ENCODE data around the gene LEFTY2. TPM values are rescaled to one million over a fixed set of nuclear protein-coding genes. Genes with fewer than 3 reads are reported as not detected.

Gene LEFTY2
- total and polyA plus RNA-seq, 5 donors from 2014 or later, result not detected

- H3K36me3 ChIP-seq (ENCODE audit: control insufficient read depth, insufficient read depth, low read length), result peaks cover 14% of the 10 kb centered on the region
- H3K27me3 ChIP-seq (ENCODE audit: control insufficient read depth, insufficient read depth, low read length), result no peaks in the 10 kb centered on the region
- H3K27me3 Mint-ChIP-seq, result peaks cover 8% of the 10 kb centered on the region
- DNase-seq, result no peak
- no peaks in the 10 kb centered on the region for H3K9me3 Mint-ChIP-seq
- H3K4me3 Mint-ChIP-seq, result no peak overlapping the region
- peaks cover under 1 to 39% (median 15%) of the 10 kb centered on the region in 4 donors for H3K4me1 Mint-ChIP-seq
- H3K27ac Mint-ChIP-seq, result no peak overlapping the region
- H3K36me3 Mint-ChIP-seq, result peaks cover 28% of the 10 kb centered on the region
- H3K4me3 ChIP-seq (ENCODE audit: low read depth, low read length), result no peak overlapping the region
- ATAC-seq (ENCODE audit: low read depth in 2 of 2), result no peak
- peaks cover 15% of the 10 kb centered on the region for H3K4me1 ChIP-seq (ENCODE audit: control insufficient read depth, insufficient read depth, low read length, poor library complexity, severe bottlenecking)
- H3K9me3 ChIP-seq (ENCODE audit: control insufficient read depth in 2 of 2, low read length in 2 of 2), result no peaks in the 10 kb centered on the region
- H3K27ac ChIP-seq (ENCODE audit: insufficient read depth, low read length, poor library complexity, severe bottlenecking), result no peak overlapping the region
Measured at GRCh38 chr1:225915538-225915991, 25.5 kb downstream of the LEFTY2 start.

- Mint-ChIP-seq H3K9me3 (no peaks in the 10 kb centered on the region), H3K4me1 (peaks cover 7 to 39% (median 20%) of the 10 kb centered on the region in 4 donors), H3K27ac (peak overlapping the region in 1 of 3 donors; percentile 73), H3K36me3 (peaks cover 27% of the 10 kb centered on the region), H3K27me3 (peaks cover 11% of the 10 kb centered on the region), H3K4me3 (no peak overlapping the region)
- Histone ChIP-seq H3K9me3 (ENCODE audit: control insufficient read depth in 2 of 2, low read length in 2 of 2) (no peaks in the 10 kb centered on the region), H3K4me1 (ENCODE audit: control insufficient read depth, insufficient read depth, low read length, poor library complexity, severe bottlenecking) (peaks cover 21% of the 10 kb centered on the region), H3K27me3 (ENCODE audit: control insufficient read depth, insufficient read depth, low read length) (no peaks in the 10 kb centered on the region), H3K4me3 (ENCODE audit: low read depth, low read length) (no peak overlapping the region), H3K27ac (ENCODE audit: insufficient read depth, low read length, poor library complexity, severe bottlenecking) (no peak overlapping the region), H3K36me3 (ENCODE audit: control insufficient read depth, insufficient read depth, low read length) (peaks cover 12% of the 10 kb centered on the region)
- ATAC-seq (ENCODE audit: low read depth in 2 of 2), result no peak
- no peak for DNase-seq
Measured at GRCh38 chr1:225914947-225915346, 26.1 kb downstream of the LEFTY2 start.

DNA sequence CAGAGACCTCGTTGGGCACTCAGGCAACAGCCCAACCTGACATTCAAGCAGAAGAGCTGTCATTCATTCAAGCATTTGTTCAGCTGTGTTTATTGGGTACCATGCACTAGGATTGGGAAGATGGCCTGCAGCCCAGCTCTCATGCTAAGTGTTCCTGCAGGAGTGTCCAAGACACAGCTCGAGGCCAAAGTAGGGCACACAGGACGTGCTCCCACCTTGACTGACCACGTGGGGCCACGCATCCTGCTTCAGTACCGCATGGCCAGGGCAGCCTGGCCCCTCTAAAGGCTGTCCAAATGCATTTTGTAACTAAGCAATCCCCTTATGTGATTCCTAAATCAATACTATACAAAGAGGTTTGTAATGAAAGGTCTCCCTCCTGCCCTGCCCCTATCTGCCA, 26.6 kb downstream of the LEFTY2 start:
- Histone ChIP-seq H3K9me3 (ENCODE audit: control insufficient read depth in 2 of 2, low read length in 2 of 2) (no peaks in the 10 kb centered on the region), H3K4me1 (ENCODE audit: control insufficient read depth, insufficient read depth, low read length, poor library complexity, severe bottlenecking) (peaks cover 25% of the 10 kb centered on the region), H3K27ac (ENCODE audit: insufficient read depth, low read length, poor library complexity, severe bottlenecking) (no peak overlapping the region), H3K27me3 (ENCODE audit: control insufficient read depth, insufficient read depth, low read length) (no peaks in the 10 kb centered on the region), H3K36me3 (ENCODE audit: control insufficient read depth, insufficient read depth, low read length) (peaks cover 8% of the 10 kb centered on the region), H3K4me3 (ENCODE audit: low read depth, low read length) (no peak overlapping the region)
- ATAC-seq (ENCODE audit: low read depth in 2 of 2) (no peak), DNase-seq (no peak)
- Mint-ChIP-seq H3K9me3 (no peaks in the 10 kb centered on the region), H3K36me3 (peaks cover 21% of the 10 kb centered on the region), H3K27me3 (peaks cover 11% of the 10 kb centered on the region), H3K4me3 (no peak overlapping the region), H3K4me1 (peaks cover 13 to 39% (median 22%) of the 10 kb centered on the region in 4 donors), H3K27ac (peak overlapping the region in 2 of 3 donors; percentile 73 to 74)

DNA sequence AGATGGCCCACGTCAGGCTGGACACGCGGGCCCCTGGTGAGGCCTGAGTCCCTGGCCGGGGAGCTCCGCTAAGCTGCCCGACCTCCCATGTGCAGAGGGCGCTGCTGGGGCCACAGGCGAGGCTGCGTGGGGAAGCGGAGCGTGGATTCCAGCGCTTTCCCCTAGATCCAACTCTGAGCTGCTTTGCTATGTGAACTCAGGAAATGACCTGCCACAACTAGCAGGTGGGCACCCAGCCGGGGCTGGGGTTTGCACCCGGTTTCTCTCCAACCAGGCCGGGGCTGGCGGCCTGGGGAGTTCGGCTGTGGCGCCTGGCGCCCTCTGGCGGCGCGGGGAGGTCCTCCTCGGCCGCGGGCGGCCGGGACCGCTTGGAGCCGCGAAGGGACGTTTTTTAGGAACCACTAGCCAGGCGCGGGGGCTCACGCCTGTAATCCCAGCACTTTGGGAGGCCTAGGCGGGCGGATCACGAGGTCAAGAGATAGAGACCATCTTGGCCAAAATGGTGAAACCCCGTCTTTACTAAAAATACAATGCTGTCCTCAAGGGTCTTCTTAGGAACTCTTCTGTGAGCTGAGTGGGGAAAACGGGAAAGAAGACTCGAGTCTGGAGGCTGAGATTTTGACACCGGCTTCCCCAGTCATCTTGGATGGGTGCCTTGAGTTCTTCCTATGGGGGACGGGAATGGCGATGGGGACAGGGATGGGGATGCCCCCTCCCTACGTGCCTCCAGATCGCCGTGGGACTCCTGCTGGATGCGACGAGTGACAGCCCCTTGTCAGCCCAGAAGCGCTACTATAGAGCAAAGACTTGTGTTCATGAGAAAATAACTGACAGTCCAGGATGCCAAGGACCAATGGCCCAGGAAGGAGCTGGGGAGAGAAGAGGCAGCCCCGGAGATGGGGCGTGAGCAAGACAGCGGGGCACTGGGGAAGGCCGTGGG, 29.6 kb downstream of the LEFTY2 start:
- Mint-ChIP-seq H3K4me1 (peaks cover 15 to 47% (median 21%) of the 10 kb centered on the region in 4 donors), H3K4me3 (peak overlapping the region in 1 of 4 donors; percentile 75), H3K9me3 (no peaks in the 10 kb centered on the region), H3K27me3 (peaks cover 11% of the 10 kb centered on the region), H3K27ac (peak overlapping the region; percentile 54 to 88 (median 82)), H3K36me3 (peaks cover 9% of the 10 kb centered on the region)
- Histone ChIP-seq H3K27me3 (ENCODE audit: control insufficient read depth, insufficient read depth, low read length) (no peaks in the 10 kb centered on the region), H3K27ac (ENCODE audit: insufficient read depth, low read length, poor library complexity, severe bottlenecking) (peak overlapping the region; percentile 24), H3K4me3 (ENCODE audit: low read depth, low read length) (no peak overlapping the region), H3K9me3 (ENCODE audit: control insufficient read depth in 2 of 2, low read length in 2 of 2) (no peaks in the 10 kb centered on the region), H3K4me1 (ENCODE audit: control insufficient read depth, insufficient read depth, low read length, poor library complexity, severe bottlenecking) (peaks cover 25% of the 10 kb centered on the region), H3K36me3 (ENCODE audit: control insufficient read depth, insufficient read depth, low read length) (no peaks in the 10 kb centered on the region)
- ATAC-seq (ENCODE audit: low read depth in 2 of 2), result peak; percentile 84 to 86
- DNase-seq, result peak; percentile 61 to 78 (median 72)

GRCh38 chr1:225909477-225909876, 31.5 kb downstream of the LEFTY2 start:
- no peaks in the 10 kb centered on the region for H3K27me3 ChIP-seq (ENCODE audit: control insufficient read depth, insufficient read depth, low read length)
- Mint-ChIP-seq H3K9me3 (no peaks in the 10 kb centered on the region), H3K36me3 (no peaks in the 10 kb centered on the region), H3K4me3 (peak overlapping the region in 1 of 4 donors; percentile 41), H3K27ac (peak overlapping the region in 2 of 3 donors; percentile 82 to 94), H3K27me3 (peaks cover 11% of the 10 kb centered on the region), H3K4me1 (peaks cover 18 to 54% (median 28%) of the 10 kb centered on the region in 4 donors)
- H3K36me3 ChIP-seq (ENCODE audit: control insufficient read depth, insufficient read depth, low read length), result no peaks in the 10 kb centered on the region
- H3K4me1 ChIP-seq (ENCODE audit: control insufficient read depth, insufficient read depth, low read length, poor library complexity, severe bottlenecking), result peaks cover 25% of the 10 kb centered on the region
- ATAC-seq (ENCODE audit: low read depth in 2 of 2) (no peak), DNase-seq (no peak)
- no peaks in the 10 kb centered on the region for H3K9me3 ChIP-seq (ENCODE audit: control insufficient read depth in 2 of 2, low read length in 2 of 2)
- H3K4me3 ChIP-seq (ENCODE audit: low read depth, low read length), result no peak overlapping the region
- H3K27ac ChIP-seq (ENCODE audit: insufficient read depth, low read length, poor library complexity, severe bottlenecking), result peak overlapping the region; percentile 15

DNA sequence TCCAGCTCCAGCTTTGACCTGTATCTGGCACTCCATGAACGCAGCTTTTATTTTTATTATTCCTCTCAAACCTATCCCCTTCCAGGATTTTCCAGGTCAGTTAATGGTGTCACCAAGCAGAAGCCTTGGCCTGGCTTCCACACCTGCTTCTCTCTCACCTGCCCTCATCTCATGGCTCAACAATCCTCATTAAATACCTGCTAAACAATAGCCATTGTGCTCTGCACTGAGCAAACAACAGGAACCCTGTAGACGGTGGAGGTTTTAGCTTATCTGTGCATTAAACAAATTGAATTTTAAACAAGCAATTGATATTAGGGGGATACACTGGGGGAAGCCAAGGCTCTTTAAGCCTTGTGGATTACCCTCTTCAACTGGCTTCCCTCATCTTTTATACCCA, 32.2 kb downstream of the LEFTY2 start:
- Histone ChIP-seq H3K36me3 (ENCODE audit: control insufficient read depth, insufficient read depth, low read length) (no peaks in the 10 kb centered on the region), H3K4me3 (ENCODE audit: low read depth, low read length) (no peak overlapping the region), H3K27ac (ENCODE audit: insufficient read depth, low read length, poor library complexity, severe bottlenecking) (no peak overlapping the region), H3K27me3 (ENCODE audit: control insufficient read depth, insufficient read depth, low read length) (no peaks in the 10 kb centered on the region), H3K4me1 (ENCODE audit: control insufficient read depth, insufficient read depth, low read length, poor library complexity, severe bottlenecking) (peaks cover 25% of the 10 kb centered on the region), H3K9me3 (ENCODE audit: control insufficient read depth in 2 of 2, low read length in 2 of 2) (no peaks in the 10 kb centered on the region)
- H3K4me3 Mint-ChIP-seq, result no peak overlapping the region
- peaks cover 18 to 56% (median 29%) of the 10 kb centered on the region in 4 donors for H3K4me1 Mint-ChIP-seq
- no peak for ATAC-seq (ENCODE audit: low read depth in 2 of 2)
- H3K27me3 Mint-ChIP-seq, result peaks cover 11% of the 10 kb centered on the region
- peak overlapping the region in 2 of 3 donors; percentile 16 to 84 for H3K27ac Mint-ChIP-seq
- H3K9me3 Mint-ChIP-seq, result peaks cover 0 to under 1% (median 0%) of the 10 kb centered on the region in 7 donors
- H3K36me3 Mint-ChIP-seq, result no peaks in the 10 kb centered on the region
- no peak for DNase-seq

GRCh38 chr1:225908013-225908640, 32.9 kb downstream of the LEFTY2 start:
- Mint-ChIP-seq H3K27me3 (peaks cover 10% of the 10 kb centered on the region), H3K36me3 (no peaks in the 10 kb centered on the region), H3K4me3 (peak overlapping the region in 1 of 4 donors; percentile 27), H3K4me1 (peaks cover 18 to 56% (median 29%) of the 10 kb centered on the region in 4 donors), H3K9me3 (peaks cover 0 to 3% (median 0%) of the 10 kb centered on the region in 7 donors), H3K27ac (peak overlapping the region; percentile 16 to 87 (median 84))
- Histone ChIP-seq H3K9me3 (ENCODE audit: control insufficient read depth in 2 of 2, low read length in 2 of 2) (no peaks in the 10 kb centered on the region), H3K4me3 (ENCODE audit: low read depth, low read length) (no peak overlapping the region), H3K27me3 (ENCODE audit: control insufficient read depth, insufficient read depth, low read length) (no peaks in the 10 kb centered on the region), H3K36me3 (ENCODE audit: control insufficient read depth, insufficient read depth, low read length) (no peaks in the 10 kb centered on the region), H3K4me1 (ENCODE audit: control insufficient read depth, insufficient read depth, low read length, poor library complexity, severe bottlenecking) (peaks cover 25% of the 10 kb centered on the region), H3K27ac (ENCODE audit: insufficient read depth, low read length, poor library complexity, severe bottlenecking) (no peak overlapping the region)
- ATAC-seq (ENCODE audit: low read depth in 2 of 2), result no peak
- no peak for DNase-seq

Data from CD4-positive, CD25-positive, alpha-beta regulatory T cell (primary cell).